Stimulated activated CD4-positive, alpha-beta T cell treated with anti-CD3 and anti-CD28 coated beads, Interleukin-15, amount 100 ng/mL, for 24 hours (primary cell): ENCODE data around the gene IGFBP4.

Experiments
- DNase-seq: peaks from one replicate; pipeline ENCODE4 v3.0.0-alpha.2; 2020

The IGFBP4 gene

GRCh38 chr17:40493697-40494096, 50.4 kb downstream of the IGFBP4 start:
- no peak for DNase-seq

GRCh38 chr17:40495140-40495539, 51.9 kb downstream of the IGFBP4 start:
- DNase-seq: no peak

GRCh38 chr17:40496170-40496569, 52.9 kb downstream of the IGFBP4 start:
- no peak for DNase-seq

- DNase-seq: no peak
These were observed 53.6 kb downstream of the IGFBP4 start for GRCh38 chr17:40496634-40497420.

- no peak for DNase-seq
These were observed 54.4 kb downstream of the IGFBP4 start for GRCh38 chr17:40497695-40498094.

- no peak for DNase-seq
These were observed 55.2 kb downstream of the IGFBP4 start for GRCh38 chr17:40498281-40499084.

- DNase-seq: no peak
These were observed 56.4 kb downstream of the IGFBP4 start for GRCh38 chr17:40499551-40500189.

GRCh38 chr17:40500190-40500589, 56.9 kb downstream of the IGFBP4 start:
- DNase-seq: no peak

- no peak for DNase-seq
These were observed 57.5 kb downstream of the IGFBP4 start for GRCh38 chr17:40500709-40501108.

GRCh38 chr17:40501499-40501911, 58.3 kb downstream of the IGFBP4 start, which contains the start of gene TNS4:
TSS of gene TNS4 (minus strand) at chr17:40501623. CDS start at chr17:40496425, 5,198 bp downstream.
- DNase-seq: no peak

GRCh38 chr17:40502716-40503115, 59.5 kb downstream of the IGFBP4 start:
- no peak for DNase-seq

- no peak for DNase-seq
These were observed 59.9 kb downstream of the IGFBP4 start for GRCh38 chr17:40503154-40503553.

- no peak for DNase-seq
These were observed 63.5 kb downstream of the IGFBP4 start for GRCh38 chr17:40506786-40507185.
